ENCODE measurements around the gene NEDD9. TPM values are rescaled to one million over a fixed set of nuclear protein-coding genes. Genes with fewer than 3 reads are reported as not detected.
A peak's percentile ranks its signal among the peaks of the same experiment; 100 is the strongest.

NEDD9 gene
- total and polyA plus RNA-seq, 2 of the 13 experiments (the other 11 are each of a cell fraction or from before 2014, with no cell fraction given) = 27.1 to 389 TPM

DNA sequence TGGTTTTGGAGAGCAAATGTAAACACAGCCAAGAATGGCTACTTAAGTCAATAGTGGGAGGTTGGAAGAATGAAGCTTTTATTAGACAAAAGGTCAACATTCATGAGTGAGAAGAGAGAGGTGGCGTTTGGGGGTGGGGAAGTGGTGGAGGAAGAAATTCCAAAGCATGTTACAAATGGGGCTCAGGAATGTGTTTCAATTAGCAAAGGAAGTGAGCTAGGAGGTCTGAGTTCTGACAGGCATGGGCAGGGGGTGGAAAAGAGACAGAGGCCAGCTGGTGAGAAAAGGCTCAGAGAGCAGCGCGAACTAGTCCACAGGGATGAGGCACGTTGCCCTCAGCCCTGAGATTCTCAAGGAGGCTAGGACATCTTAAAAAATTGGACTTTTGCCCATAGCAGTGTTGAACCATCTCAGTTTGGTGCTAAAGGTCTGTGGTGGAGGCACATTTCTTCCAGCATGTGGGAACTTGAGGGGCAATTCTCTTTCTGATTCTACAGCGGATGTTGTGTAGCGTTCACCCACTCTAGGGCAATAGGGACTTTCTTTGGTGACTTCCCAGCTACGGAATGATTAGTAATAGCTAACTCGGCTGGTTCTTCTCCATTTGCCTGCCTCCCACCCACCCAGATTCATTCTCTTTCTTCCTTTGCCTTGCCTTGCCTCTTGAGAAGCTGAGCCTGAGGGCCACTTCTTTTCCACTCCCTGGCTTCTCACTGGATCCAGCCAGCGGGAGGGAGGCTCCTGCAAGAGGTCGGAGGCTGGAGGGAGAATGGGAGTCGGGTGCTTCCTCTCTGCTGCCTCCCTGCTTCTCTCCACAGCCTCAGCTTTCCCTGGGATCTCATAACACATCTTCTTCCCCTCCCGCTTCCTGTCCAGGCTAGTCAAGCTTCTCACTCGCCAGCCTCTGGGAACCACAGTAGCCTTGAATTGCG lies 45.1 kb upstream of the NEDD9 start (continued):
- TF ChIP-seq, protein P1, sequence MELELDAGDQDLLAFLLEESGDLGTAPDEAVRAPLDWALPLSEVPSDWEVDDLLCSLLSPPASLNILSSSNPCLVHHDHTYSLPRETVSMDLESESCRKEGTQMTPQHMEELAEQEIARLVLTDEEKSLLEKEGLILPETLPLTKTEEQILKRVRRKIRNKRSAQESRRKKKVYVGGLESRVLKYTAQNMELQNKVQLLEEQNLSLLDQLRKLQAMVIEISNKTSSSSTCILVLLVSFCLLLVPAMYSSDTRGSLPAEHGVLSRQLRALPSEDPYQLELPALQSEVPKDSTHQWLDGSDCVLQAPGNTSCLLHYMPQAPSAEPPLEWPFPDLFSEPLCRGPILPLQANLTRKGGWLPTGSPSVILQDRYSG (CRISPR knock-in tag; IDR thresholded peaks at IDR 0.05) = no peak
- no peak for TF ChIP-seq ZNF569 (CRISPR knock-in tag; IDR thresholded peaks at IDR 0.05; ENCODE audit: borderline replicate concordance)
- TF ChIP-seq ZNF713 (CRISPR knock-in tag; IDR thresholded peaks at IDR 0.05) = no peak
- no peak for TF ChIP-seq SCMH1 (CRISPR knock-in tag; IDR thresholded peaks at IDR 0.05; ENCODE audit: borderline replicate concordance)
- TF ChIP-seq, protein P2, sequence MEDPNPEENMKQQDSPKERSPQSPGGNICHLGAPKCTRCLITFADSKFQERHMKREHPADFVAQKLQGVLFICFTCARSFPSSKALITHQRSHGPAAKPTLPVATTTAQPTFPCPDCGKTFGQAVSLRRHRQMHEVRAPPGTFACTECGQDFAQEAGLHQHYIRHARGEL (CRISPR knock-in tag; IDR thresholded peaks at IDR 0.05) = 0 out of 2 replicates have a peak, but pooled peaks have one; percentile 32
- TF ChIP-seq RXRA (CRISPR knock-in tag; IDR thresholded peaks at IDR 0.05) = peak; percentile 41; the same call in 1 of the 2 replicates
- TF ChIP-seq SMYD3 (CRISPR knock-in tag; IDR thresholded peaks at IDR 0.05) = no peak
- TF ChIP-seq SKI (IDR thresholded peaks at IDR 0.05; ENCODE audit: partially characterized antibody) = peak; percentile 13
- no peak for TF ChIP-seq LCORL (IDR thresholded peaks at IDR 0.05)
- TF ChIP-seq LCORL (CRISPR knock-in tag; IDR thresholded peaks at IDR 0.05) = 0 out of 2 replicates have a peak, but pooled peaks have one; percentile 49
- TF ChIP-seq, protein P3, sequence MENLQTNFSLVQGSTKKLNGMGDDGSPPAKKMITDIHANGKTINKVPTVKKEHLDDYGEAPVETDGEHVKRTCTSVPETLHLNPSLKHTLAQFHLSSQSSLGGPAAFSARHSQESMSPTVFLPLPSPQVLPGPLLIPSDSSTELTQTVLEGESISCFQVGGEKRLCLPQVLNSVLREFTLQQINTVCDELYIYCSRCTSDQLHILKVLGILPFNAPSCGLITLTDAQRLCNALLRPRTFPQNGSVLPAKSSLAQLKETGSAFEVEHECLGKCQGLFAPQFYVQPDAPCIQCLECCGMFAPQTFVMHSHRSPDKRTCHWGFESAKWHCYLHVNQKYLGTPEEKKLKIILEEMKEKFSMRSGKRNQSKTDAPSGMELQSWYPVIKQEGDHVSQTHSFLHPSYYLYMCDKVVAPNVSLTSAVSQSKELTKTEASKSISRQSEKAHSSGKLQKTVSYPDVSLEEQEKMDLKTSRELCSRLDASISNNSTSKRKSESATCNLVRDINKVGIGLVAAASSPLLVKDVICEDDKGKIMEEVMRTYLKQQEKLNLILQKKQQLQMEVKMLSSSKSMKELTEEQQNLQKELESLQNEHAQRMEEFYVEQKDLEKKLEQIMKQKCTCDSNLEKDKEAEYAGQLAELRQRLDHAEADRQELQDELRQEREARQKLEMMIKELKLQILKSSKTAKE (CRISPR knock-in tag; IDR thresholded peaks at IDR 0.05; ENCODE audit: borderline replicate concordance) = no peak
- TF ChIP-seq RARA (CRISPR knock-in tag; IDR thresholded peaks at IDR 0.05) = peak; percentile 36; the same call in 1 of the 2 replicates
- 0 out of 2 replicates have a peak, but pooled peaks have one; percentile 20 for TF ChIP-seq IRF2 (CRISPR knock-in tag; IDR thresholded peaks at IDR 0.05)
- 0 out of 2 replicates have a peak, but pooled peaks have one; percentile 16 for TF ChIP-seq CBFB (CRISPR knock-in tag; IDR thresholded peaks at IDR 0.05)
- 0 out of 2 replicates have a peak, but pooled peaks have one; percentile 33 for TF ChIP-seq ZFP36L1 (CRISPR knock-in tag; IDR thresholded peaks at IDR 0.05)
- TF ChIP-seq ZNF350 (CRISPR knock-in tag; IDR thresholded peaks at IDR 0.05; ENCODE audit: borderline replicate concordance, low read depth) = no peak
- no peak for TF ChIP-seq ZNF777 (CRISPR knock-in tag; IDR thresholded peaks at IDR 0.05)
- peak; percentile 84 for TF ChIP-seq FOXA3 (CRISPR knock-in tag; IDR thresholded peaks at IDR 0.05)
- peak; percentile 77 for TF ChIP-seq NCOA2 (CRISPR knock-in tag; IDR thresholded peaks at IDR 0.05)
- TF ChIP-seq, protein P4, sequence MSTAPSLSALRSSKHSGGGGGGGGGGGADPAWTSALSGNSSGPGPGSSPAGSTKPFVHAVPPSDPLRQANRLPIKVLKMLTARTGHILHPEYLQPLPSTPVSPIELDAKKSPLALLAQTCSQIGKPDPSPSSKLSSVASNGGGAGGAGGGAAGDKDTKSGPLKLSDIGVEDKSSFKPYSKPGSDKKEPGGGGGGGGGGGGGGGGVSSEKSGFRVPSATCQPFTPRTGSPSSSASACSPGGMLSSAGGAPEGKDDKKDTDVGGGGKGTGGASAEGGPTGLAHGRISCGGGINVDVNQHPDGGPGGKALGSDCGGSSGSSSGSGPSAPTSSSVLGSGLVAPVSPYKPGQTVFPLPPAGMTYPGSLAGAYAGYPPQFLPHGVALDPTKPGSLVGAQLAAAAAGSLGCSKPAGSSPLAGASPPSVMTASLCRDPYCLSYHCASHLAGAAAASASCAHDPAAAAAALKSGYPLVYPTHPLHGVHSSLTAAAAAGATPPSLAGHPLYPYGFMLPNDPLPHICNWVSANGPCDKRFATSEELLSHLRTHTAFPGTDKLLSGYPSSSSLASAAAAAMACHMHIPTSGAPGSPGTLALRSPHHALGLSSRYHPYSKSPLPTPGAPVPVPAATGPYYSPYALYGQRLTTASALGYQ (CRISPR knock-in tag; IDR thresholded peaks at IDR 0.05) = no peak
- TF ChIP-seq ZMYM4 (CRISPR knock-in tag; IDR thresholded peaks at IDR 0.05) = peak; percentile 44; the same call in 1 of the 2 replicates
- TF ChIP-seq, protein P5, sequence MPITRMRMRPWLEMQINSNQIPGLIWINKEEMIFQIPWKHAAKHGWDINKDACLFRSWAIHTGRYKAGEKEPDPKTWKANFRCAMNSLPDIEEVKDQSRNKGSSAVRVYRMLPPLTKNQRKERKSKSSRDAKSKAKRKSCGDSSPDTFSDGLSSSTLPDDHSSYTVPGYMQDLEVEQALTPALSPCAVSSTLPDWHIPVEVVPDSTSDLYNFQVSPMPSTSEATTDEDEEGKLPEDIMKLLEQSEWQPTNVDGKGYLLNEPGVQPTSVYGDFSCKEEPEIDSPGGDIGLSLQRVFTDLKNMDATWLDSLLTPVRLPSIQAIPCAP (CRISPR knock-in tag; IDR thresholded peaks at IDR 0.05; ENCODE audit: low read depth) = no peak
- TF ChIP-seq YEATS4 (CRISPR knock-in tag; IDR thresholded peaks at IDR 0.05; ENCODE audit: borderline replicate concordance) = no peak
- TF ChIP-seq ZNF644 (CRISPR knock-in tag; IDR thresholded peaks at IDR 0.05; ENCODE audit: low read depth) = peak; percentile 64; the same call in 1 of the 2 replicates

All from HepG2 (cell line).